Activated naive CD4-positive, alpha-beta T cell (primary cell): ENCODE measurements around the gene BTN3A1.

Experiments
- DNase-seq, 4 experiments: peaks; one replicate each; lab custom pipeline; 2025; lab: John Stamatoyannopoulos, UW

BTN3A1 gene

DNA sequence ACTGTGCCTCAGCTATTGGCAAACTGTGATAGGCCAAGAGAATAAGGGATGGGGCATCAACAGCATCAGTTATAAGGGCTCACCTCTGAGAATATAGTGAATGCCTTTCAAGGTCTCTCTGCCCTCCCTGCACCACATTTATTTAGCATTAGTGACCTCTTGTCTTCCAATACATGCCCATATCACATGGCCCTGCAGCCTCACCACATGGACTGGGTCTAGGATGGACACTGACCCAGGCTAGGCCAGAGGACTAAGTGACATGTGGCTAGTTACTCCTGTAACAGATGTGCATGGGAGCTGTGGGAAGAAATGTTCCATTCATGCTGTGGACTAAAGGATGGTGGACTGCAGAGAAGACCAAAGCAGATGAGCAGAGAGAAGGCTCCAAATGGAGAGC is 22.3 kb upstream of the BTN3A1 start:
- DNase-seq: no peak

- no peak for DNase-seq
Measured at GRCh38 chr6:26380256-26380655, 21.8 kb upstream of the BTN3A1 start.

- DNase-seq: no peak
Measured at GRCh38 chr6:26382121-26382520, 20.0 kb upstream of the BTN3A1 start.

DNA sequence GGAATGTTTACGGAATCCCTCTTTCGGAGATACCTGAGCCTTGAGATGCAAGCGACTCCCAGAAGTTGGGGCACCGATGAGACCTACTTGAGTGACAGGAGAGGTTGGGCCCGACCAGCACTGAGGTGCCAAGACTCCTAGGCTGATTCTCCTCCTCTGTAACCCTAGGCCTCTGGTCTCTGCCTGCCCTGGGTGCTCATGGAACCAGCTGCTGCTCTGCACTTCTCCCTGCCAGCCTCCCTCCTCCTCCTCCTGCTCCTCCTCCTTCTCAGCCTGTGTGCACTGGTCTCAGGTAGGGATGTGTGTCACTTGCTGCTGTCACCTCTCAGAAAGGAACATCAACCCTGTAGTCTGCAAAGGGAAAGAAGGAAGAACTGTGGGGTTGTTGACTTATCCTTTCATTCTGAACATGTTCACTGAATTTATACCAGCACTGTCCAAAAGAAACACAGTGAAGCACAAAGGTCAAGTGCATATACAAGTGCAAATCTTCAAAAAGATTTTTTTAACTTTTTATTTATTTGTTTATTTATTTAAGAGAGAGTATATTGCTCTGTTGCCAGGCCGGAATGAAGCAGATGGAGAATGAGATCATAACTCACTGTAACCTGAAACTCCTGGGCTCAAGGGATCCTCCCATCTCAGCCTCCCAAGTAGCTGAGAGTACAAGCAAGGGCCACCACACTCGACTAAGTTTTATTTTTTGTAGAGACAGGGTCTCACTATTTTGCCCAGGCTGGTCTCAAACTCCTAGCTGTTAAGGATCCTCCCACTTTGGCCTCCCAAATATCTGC is 18.3 kb upstream of the BTN3A1 start:
- DNase-seq: no peak

GRCh38 chr6:26385734-26386125 is 16.3 kb upstream of the BTN3A1 start:
- no peak for DNase-seq

DNA sequence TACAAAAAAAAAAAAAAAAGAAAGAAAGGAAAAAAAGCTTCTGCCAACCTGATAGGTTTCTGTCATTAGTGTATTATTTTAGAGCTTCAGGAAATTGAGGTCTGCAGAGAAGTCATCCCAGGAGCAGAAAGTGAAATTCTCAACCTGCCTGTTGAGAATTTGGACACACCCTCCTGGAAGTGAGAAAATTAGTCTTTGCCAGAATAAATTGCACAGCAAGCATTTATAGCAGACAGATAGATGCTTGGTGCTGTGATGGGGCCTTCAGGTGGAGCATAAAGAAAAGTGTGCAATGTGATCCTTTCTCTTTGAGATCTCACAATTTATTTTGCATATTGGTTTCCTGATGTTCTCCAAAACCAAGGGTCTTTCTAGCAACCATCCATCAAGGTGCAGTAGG is 14.5 kb upstream of the BTN3A1 start:
- DNase-seq: no peak

DNA sequence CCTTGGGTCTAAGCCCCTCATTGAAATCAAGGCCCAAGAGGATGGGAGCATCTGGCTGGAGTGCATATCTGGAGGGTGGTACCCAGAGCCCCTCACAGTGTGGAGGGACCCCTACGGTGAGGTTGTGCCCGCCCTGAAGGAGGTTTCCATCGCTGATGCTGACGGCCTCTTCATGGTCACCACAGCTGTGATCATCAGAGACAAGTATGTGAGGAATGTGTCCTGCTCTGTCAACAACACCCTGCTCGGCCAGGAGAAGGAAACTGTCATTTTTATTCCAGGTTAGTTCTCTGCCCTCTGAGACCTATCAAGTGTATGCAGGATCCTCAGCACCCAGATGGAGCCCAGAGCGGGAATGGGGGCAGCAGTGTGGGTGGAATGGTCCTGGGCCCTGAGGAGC is 14.1 kb upstream of the BTN3A1 start:
- no peak for DNase-seq

- DNase-seq: no peak
Measured at GRCh38 chr6:26388441-26388840, 13.6 kb upstream of the BTN3A1 start.

- DNase-seq: no peak
Measured at GRCh38 chr6:26389349-26389894, 12.7 kb upstream of the BTN3A1 start.

DNA sequence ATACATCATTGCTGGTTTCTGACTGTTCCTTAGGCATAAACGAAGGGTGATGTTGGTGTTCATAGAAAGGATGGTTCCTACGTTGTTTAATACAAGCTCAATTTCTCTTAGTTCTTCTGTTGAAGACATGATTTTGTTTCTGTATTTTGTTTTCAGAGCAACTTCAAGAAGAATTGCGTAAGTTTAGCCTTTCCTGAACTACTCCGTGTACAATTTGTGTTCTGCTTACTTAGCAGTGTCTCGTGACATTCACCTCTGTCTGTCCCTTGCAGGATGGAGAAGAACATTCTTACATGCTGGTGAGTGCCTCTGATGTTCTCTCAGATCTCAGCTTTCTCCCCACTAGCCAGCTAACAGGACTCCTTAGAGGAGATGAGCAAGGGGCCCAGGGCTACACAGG is 11.5 kb upstream of the BTN3A1 start:
- no peak for DNase-seq

DNA sequence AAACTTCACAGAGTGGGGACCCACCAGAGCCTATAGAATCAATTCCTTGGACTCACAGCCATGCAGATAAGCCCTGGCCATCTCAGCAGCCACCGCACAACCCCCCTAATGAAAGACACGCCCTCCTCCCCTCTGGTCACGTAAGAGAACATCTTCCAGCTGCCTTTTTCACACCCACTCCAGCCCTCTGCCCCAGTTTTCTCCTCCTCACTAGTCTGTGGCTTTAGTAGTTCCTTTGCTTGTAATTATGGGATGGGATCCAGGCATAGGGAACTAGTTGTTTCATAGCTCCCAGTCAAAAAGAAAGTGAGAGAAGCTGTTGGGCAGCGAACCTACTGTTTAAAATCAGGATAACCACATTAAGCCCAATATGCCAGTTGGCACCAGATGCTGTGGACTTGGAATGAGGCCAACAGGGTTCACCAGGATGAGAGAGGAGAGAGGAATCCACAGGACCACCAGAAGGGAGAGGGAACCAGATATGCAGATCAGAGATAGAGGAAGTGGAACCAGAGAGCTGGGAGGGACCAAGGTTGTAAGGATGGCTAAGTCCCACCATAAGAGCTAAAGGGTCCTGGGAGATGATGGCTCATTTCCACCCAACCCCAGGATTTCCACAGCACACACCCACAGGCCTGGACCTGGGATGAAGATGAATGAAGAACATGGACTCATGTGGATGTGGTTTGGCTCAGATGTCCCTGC is 9.0 kb upstream of the BTN3A1 start:
- DNase-seq: no peak

DNA sequence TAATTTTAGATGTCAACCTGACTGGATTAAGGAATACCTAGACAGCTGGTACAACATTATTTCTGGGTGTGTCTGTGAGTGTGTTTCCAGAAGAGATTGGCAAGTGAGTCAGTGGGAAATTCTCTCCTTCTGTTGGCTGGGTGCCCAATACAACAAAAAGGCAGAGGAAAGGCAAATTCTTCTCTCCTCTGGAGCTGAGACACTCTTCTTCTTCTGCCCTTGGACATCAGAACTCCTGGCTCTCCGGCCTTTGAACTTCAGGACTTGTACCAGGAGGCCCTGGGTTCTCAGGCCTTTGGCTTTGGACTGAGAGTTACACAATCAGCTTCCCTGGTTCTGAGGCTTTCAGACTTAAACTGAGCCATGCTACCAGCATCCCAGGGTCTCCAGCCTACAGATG is 7.8 kb upstream of the BTN3A1 start:
- DNase-seq: no peak

GRCh38 chr6:26398555-26398954 is 3.5 kb upstream of the BTN3A1 start:
- DNase-seq: no peak

- DNase-seq: no peak
Measured at GRCh38 chr6:26400626-26401025, 1.4 kb upstream of the BTN3A1 start.

- no peak for DNase-seq
Measured at GRCh38 chr6:26401389-26401986, 587 bp upstream of the BTN3A1 start.

DNA sequence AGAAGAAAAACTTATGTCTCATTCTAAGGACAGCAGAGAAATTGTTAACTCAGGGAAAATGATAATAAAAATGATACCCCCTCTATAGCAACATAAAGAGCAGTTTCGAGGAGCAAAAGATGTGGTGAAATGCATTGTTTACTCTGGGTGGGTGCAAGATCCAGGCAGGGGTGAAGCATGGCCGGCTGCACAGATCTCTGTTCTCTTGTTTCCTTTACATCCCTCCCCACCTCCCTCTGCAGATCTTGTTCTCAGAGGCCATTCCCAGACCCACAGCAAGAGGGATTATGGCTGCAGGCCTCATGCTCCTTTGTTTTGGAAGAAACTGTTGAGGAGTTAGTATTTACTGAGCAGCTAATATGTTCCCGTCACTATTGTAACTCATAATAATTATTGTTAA is 1.8 kb downstream of the BTN3A1 start:
- DNase-seq: no peak

DNA sequence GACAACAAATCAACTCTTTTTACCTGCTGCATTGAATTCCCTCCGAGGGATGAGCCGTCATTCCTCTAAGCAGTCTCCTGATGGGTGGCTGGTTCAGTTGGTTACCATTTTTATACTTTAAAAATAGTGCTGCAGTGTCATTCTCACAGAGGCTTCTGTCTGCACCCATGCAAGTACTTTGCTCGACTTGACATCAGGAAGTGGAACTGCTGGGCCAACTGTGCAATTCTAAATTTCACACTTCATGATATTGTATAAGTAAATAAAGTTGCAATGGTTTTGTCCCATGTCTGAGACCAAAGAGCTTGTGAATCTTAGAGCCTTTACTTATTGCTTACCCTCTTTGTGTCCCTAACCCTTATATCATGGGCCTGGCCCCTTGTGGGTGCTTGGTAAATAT is 2.5 kb downstream of the BTN3A1 start:
- DNase-seq: no peak

GRCh38 chr6:26408828-26409730 is 7.0 kb downstream of the BTN3A1 start:
- DNase-seq: no peak

GRCh38 chr6:26411751-26412150 is 9.7 kb downstream of the BTN3A1 start:
- DNase-seq: no peak

- no peak for DNase-seq
Measured at GRCh38 chr6:26412228-26412627, 10.2 kb downstream of the BTN3A1 start.

DNA sequence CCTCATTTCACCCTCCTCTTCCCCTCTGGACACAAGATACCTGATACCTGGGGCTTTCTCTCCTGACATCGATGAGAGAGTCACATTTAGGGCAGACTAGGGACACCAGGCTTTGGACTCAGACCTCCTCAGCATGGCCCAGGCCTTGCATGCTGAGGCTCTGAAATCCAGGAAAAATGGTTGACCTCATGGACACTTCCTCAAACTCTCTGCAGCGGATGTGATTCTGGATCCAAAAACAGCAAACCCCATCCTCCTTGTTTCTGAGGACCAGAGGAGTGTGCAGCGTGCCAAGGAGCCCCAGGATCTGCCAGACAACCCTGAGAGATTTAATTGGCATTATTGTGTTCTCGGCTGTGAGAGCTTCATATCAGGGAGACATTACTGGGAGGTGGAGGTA is 10.9 kb downstream of the BTN3A1 start:
- no peak for DNase-seq

GRCh38 chr6:26414281-26414680 is 12.2 kb downstream of the BTN3A1 start:
- no peak for DNase-seq
